DOHH2 (cell line): ENCODE measurements around the gene CEBPA.

Experiments
- H3F3A ChIP-seq: fragments of 200-600 bp; sonication (generic), shearing (Covaris generic); 2 replicates; pipeline ENCODE4 v1.6.0; 2016; ENCODE audit warnings: antibody characterized with exemption, mild to moderate bottlenecking; ENCODE audit not compliant: control insufficient read depth, insufficient read depth
- H3K27ac ChIP-seq: fragments of 200-600 bp; sonication (generic); 2 replicates; pipeline ENCODE4 v1.5.1; 2014; ENCODE audit warnings: low read depth, mild to moderate bottlenecking, low read length, moderate library complexity
- H3K27me3 ChIP-seq: fragments of 200-600 bp; sonication (generic); 2 replicates; pipeline ENCODE4 v1.6.1; 2014; ENCODE audit warnings: mild to moderate bottlenecking, low read length, mixed read lengths; ENCODE audit not compliant: control insufficient read depth
- H3K36me3 ChIP-seq: fragments of 200-600 bp; sonication (generic); 2 replicates; pipeline ENCODE4 v1.6.1; 2014; ENCODE audit warnings: mild to moderate bottlenecking, low read length, moderate library complexity, mixed read lengths; ENCODE audit not compliant: control insufficient read depth
- H3K4me1 ChIP-seq: fragments of 200-600 bp; sonication (generic); 2 replicates; pipeline ENCODE4 v1.6.1; 2014; ENCODE audit warnings: mild to moderate bottlenecking, low read length, mixed read lengths; ENCODE audit not compliant: control insufficient read depth
- H3K4me2 ChIP-seq: fragments of 200-600 bp; sonication (generic); 2 replicates; pipeline ENCODE4 v1.6.0; 2014; ENCODE audit warnings: mild to moderate bottlenecking, low read length, moderate library complexity
- H3K4me3 ChIP-seq: fragments of 200-600 bp; sonication (generic); 2 replicates; pipeline ENCODE4 v1.5.1; 2014; ENCODE audit warnings: mild to moderate bottlenecking, low read length, mixed read lengths
- H3K79me2 ChIP-seq: fragments of 200-600 bp; sonication (generic); 2 replicates; pipeline ENCODE4 v1.6.1; 2014; ENCODE audit warnings: mild to moderate bottlenecking, low read length, mixed read lengths; ENCODE audit not compliant: control insufficient read depth
- H3K9me2 ChIP-seq: fragments of 200-600 bp; sonication (generic); replicated peaks from 2 replicates; pipeline ENCODE4 v1.6.1; 2014; ENCODE audit warnings: mild to moderate bottlenecking, low read length, mixed read lengths; ENCODE audit not compliant: control insufficient read depth
- H3K9me3 ChIP-seq: fragments of 200-600 bp; sonication (generic); 2 replicates; pipeline ENCODE4 v1.6.1; 2014; ENCODE audit warnings: antibody characterized with exemption, low read length, mixed read lengths; ENCODE audit not compliant: control insufficient read depth, insufficient read depth
- H4K20me1 ChIP-seq: fragments of 200-600 bp; sonication (generic); 2 replicates; pipeline ENCODE4 v1.6.0; 2014; ENCODE audit warnings: low read depth, mild to moderate bottlenecking, antibody characterized with exemption, low read length, moderate library complexity; ENCODE audit not compliant: control insufficient read depth, insufficient read depth
- EZH2phosphoT487 ChIP-seq: fragments of 200-600 bp; sonication (generic); IDR thresholded peaks from 2 replicates; pipeline ENCODE4 v1.6.1; 2017; ENCODE audit warnings: borderline replicate concordance, mild to moderate bottlenecking, antibody characterized with exemption, low read length, moderate library complexity, mixed read lengths
- TF ChIP-seq, protein P1 (sequence below): fragments of 200-600 bp; sonication (generic); IDR thresholded peaks from one replicate; pipeline ENCODE4 v1.5.1; 2014; ENCODE audit warnings: antibody characterized with exemption, mild to moderate bottlenecking, low read depth, low read length; ENCODE audit not compliant: poor library complexity, severe bottlenecking

The CEBPA gene

DNA sequence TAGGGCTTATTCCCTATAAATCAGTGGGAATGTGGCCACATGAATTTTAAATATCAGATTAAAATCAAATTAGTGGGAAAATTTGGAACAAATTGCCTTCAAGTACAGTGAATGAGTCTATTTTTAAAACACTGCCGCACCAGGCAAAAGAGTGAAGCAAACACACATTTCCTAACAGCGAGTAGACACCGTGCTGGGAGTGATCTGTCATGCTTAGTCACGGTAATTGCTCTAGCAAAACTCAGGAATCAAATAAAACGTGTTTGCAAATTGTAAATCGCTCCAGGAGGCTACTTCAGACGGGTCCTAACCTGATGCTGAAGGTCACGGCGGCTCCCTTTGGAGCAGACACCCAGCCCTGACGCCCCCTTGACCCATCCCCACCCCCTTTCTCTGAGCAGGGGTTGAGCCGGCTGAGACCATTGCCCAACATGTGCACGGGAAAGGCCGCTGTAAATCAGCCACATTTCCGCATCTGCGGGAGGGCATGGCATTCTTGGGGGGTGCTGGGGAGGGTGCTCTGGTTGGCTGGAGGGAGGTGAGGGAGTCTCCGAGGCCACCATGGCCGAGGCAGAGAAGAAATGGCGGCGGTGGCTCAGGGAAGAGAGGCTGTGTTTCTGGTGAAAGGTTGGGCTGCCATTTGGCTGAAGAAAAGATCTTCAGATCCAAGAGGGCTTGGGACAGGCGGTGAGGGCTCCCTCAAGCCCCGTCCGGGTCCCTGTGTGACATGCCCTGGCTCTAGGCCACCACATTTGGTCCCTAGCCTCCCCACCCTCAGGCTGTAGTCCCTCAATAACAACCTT, 8.9 kb downstream of the CEBPA start:
- H3K36me3 ChIP-seq, result no peaks in the 10 kb centered on the region
- no peaks in the 10 kb centered on the region for H3K9me2 ChIP-seq
- no peak overlapping the region for H3K4me3 ChIP-seq
- no peaks in the 10 kb centered on the region for H3F3A ChIP-seq
- no peaks in the 10 kb centered on the region for H4K20me1 ChIP-seq
- H3K79me2 ChIP-seq, result no peaks in the 10 kb centered on the region
- no peaks in the 10 kb centered on the region for H3K9me3 ChIP-seq
- TF ChIP-seq, protein P1, sequence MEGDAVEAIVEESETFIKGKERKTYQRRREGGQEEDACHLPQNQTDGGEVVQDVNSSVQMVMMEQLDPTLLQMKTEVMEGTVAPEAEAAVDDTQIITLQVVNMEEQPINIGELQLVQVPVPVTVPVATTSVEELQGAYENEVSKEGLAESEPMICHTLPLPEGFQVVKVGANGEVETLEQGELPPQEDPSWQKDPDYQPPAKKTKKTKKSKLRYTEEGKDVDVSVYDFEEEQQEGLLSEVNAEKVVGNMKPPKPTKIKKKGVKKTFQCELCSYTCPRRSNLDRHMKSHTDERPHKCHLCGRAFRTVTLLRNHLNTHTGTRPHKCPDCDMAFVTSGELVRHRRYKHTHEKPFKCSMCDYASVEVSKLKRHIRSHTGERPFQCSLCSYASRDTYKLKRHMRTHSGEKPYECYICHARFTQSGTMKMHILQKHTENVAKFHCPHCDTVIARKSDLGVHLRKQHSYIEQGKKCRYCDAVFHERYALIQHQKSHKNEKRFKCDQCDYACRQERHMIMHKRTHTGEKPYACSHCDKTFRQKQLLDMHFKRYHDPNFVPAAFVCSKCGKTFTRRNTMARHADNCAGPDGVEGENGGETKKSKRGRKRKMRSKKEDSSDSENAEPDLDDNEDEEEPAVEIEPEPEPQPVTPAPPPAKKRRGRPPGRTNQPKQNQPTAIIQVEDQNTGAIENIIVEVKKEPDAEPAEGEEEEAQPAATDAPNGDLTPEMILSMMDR, result no peak
- no peak for TF ChIP-seq EZH2phosphoT487
- no peak overlapping the region for H3K4me2 ChIP-seq
- H3K4me1 ChIP-seq, result peaks cover 5% of the 10 kb centered on the region
- H3K27ac ChIP-seq, result no peak overlapping the region
- peaks cover 13% of the 10 kb centered on the region for H3K27me3 ChIP-seq

DNA sequence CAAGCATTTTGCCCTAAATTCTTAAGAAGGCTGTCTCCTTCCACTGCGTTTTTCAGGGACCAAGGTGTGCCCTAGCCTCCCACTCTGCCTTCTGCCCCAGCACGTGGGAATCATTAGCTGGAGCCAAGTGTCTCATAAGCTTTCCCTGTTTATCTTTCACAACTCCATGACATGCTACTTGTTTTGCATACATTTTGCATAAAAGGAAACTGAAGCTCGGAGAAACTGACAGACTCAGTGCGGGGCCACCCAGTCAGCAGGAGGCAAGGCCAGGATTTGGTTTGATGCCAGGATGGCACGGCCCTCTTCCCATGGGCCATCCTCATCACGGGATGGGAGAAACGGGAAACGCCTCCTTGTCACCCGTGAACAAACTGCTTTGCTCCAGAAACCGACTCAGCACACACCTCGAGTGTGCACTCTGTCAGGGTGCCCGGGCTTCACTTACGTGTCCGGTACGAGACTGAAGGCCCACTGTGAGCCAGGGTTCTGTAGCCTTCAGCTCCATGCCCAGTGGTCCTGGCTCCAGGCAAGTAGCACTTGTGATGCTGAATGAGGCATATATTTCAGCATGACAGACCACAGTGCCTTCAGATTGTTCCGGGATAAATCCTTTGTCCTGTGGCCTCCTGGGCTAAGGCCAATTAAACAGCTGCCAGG, 9.6 kb downstream of the CEBPA start:
- Histone ChIP-seq H3K4me3 (no peak overlapping the region), H3K4me2 (no peak overlapping the region), H3K27me3 (peaks cover 13% of the 10 kb centered on the region), H4K20me1 (no peaks in the 10 kb centered on the region), H3K9me2 (no peaks in the 10 kb centered on the region), H3F3A (no peaks in the 10 kb centered on the region), H3K9me3 (no peaks in the 10 kb centered on the region), H3K4me1 (peaks cover 5% of the 10 kb centered on the region), H3K79me2 (no peaks in the 10 kb centered on the region), H3K27ac (no peak overlapping the region), H3K36me3 (no peaks in the 10 kb centered on the region)
- TF ChIP-seq, protein P1, result no peak
- no peak for TF ChIP-seq EZH2phosphoT487

DNA sequence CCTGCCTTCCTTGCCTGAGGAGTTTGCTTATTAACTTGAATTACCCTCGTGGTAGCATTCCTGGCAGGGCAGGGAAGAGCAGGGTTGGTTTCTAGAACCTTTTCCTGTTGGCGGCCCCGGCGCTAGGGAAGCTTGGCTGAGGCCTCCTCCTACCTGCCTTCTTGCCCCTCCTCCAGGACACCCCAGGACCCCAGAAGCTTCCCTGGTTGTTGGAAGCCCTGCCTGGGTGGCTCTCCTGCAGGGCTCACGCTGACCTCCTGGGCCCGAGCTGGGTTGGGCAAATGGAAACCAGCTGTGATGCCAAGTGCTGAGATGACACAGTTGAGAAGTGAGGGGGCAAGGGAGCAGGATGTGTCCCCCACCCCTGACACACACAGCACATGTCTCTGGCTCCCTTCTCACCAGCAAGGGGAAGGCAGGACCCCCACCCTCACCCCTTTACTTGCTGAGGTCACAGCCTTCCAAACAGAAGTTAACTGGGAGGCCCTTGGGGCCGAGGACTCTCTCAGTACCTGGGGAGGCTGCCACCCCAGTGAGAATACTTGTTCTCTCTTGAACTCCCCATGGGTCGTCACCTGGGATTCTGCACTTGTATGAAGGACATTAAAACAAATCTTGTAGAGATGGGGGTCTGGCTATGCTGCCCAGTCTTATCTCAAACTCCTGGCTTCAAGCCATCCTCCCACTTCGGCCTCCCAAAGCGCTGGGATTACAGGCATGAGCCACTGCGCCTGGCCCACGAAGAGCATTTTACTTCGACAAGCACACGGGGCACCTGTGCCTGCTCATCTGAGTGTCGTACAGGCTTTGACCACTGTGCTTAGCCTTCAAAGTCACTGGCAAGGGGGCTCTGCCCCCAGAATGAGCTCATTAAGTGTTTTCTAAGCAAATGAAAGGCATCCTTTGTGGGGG, 10.5 kb downstream of the CEBPA start:
- Histone ChIP-seq H3K4me3 (no peak overlapping the region), H3K4me1 (peaks cover 5% of the 10 kb centered on the region), H3K36me3 (no peaks in the 10 kb centered on the region), H3K9me3 (no peaks in the 10 kb centered on the region), H4K20me1 (no peaks in the 10 kb centered on the region), H3K9me2 (no peaks in the 10 kb centered on the region), H3K79me2 (no peaks in the 10 kb centered on the region), H3K4me2 (no peak overlapping the region), H3F3A (no peaks in the 10 kb centered on the region), H3K27me3 (peaks cover 13% of the 10 kb centered on the region), H3K27ac (no peak overlapping the region)
- no peak for TF ChIP-seq EZH2phosphoT487
- TF ChIP-seq, protein P1, result no peak
